ENCODE results near the gene DARS1.

Gene DARS1

DNA sequence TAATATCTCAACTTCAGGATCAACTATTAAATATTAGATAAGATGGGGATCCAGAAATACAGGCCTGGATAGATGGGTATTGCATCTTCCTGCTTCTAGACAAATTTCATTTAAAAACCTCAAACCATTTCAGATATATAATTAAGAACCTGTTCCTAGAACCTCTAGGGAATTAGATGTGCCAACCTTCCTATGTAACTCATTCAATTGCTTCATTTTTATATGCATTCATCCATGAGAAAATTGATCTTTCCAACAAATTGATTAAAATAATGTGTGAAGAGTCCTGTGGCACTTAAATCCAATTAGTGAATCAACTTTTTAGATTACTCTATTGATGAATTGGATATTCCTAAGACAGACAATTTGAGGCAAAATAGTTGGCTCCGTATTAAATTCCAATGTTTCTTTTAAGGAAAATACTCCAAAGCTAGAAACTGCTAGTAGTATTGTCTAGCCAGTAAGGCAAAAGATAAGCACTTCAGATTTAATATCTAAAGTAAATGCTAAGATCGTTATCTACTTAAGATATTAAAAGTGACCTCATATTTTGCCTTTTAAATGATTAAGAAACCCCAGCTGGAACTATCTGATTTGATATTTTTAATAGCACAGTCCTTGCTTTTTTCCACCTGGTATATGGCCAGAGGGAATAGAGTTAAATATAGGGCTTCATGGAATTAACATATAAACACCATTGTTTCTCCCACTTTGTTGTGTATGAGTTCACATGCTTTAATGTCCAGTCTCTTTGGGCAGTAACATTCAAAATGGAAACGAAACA, 35.8 kb downstream of the DARS1 start:
- H3K36me3 ChIP-seq (ENCODE audit: insufficient read depth, low read length): peaks cover 20% of the 10 kb centered on the region; the same call in 1 of the 2 replicates
- peaks cover 10% of the 10 kb centered on the region for H3K4me1 ChIP-seq (ENCODE audit: insufficient read depth, low read length, poor library complexity, severe bottlenecking)
- H3F3A ChIP-seq (ENCODE audit: low read depth): 0 out of 2 replicates have a peak, but pooled peaks cover 3% of the 10 kb centered on the region
- no peaks in the 10 kb centered on the region for H3K27me3 ChIP-seq (ENCODE audit: insufficient read depth, low read length, poor library complexity, severe bottlenecking)
- H2AFZ ChIP-seq (ENCODE audit: low read length): no peak overlapping the region
- H3K79me2 ChIP-seq (ENCODE audit: insufficient read depth, low read length): peaks cover 95% of the 10 kb centered on the region
- peak overlapping the region; percentile 29 for H3K9ac ChIP-seq (ENCODE audit: low read depth, low read length, poor library complexity, severe bottlenecking)
- peaks cover 15% of the 10 kb centered on the region for H4K20me1 ChIP-seq (ENCODE audit: insufficient read depth, low read length, poor library complexity, severe bottlenecking)
- TF ChIP-seq, protein P1, sequence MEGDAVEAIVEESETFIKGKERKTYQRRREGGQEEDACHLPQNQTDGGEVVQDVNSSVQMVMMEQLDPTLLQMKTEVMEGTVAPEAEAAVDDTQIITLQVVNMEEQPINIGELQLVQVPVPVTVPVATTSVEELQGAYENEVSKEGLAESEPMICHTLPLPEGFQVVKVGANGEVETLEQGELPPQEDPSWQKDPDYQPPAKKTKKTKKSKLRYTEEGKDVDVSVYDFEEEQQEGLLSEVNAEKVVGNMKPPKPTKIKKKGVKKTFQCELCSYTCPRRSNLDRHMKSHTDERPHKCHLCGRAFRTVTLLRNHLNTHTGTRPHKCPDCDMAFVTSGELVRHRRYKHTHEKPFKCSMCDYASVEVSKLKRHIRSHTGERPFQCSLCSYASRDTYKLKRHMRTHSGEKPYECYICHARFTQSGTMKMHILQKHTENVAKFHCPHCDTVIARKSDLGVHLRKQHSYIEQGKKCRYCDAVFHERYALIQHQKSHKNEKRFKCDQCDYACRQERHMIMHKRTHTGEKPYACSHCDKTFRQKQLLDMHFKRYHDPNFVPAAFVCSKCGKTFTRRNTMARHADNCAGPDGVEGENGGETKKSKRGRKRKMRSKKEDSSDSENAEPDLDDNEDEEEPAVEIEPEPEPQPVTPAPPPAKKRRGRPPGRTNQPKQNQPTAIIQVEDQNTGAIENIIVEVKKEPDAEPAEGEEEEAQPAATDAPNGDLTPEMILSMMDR (conservative IDR thresholded peaks at IDR 0.05; ENCODE audit: low read length): no peak
- TF ChIP-seq EZH2phosphoT487 (IDR thresholded peaks at IDR 0.05; ENCODE audit: borderline replicate concordance): no peak
- no peak overlapping the region for H3K4me3 ChIP-seq (ENCODE audit: low read length, poor library complexity, severe bottlenecking)
- no peaks in the 10 kb centered on the region for H3K9me3 ChIP-seq (ENCODE audit: insufficient read depth, low read depth, low read length)
- no peaks in the 10 kb centered on the region for H3K9me2 ChIP-seq (replicated peaks; ENCODE audit: low read depth, low read length)
- H3K4me2 ChIP-seq (ENCODE audit: low read depth, low read length, poor library complexity, severe bottlenecking): no peak overlapping the region

DNA sequence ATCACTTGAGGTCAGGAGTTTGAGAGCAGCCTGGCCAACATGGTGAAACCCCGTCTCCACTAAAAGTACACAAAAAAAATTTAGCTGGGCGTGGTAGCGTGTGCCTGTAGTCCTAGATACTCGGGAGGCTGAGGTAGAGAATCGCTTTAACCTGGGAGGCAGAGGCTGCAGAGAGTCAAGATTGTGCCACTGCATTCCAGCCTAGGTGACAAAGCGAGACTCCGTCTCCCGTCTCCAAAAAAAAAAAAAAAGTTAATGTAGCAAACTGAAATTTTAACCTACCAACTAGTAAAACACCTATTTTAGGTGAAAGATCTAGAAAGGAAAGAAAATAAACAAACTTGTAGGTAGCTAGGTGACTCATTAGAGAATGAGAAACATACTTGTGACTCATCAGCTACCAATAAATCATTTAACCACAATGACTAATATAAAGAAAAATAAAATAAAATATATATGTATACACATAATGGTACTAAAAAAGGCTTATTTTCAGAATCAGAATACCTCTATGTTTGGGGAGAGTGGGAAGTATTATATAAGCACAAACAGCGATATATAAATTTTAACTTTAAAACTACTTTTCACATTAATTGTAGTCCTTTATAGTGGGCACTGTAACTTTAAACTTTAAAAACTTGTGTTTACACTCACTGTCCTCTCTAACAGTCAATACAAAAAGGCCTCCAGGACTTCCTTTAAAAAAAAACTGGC, 36.6 kb downstream of the DARS1 start:
- peaks cover 23% of the 10 kb centered on the region for H3K36me3 ChIP-seq (ENCODE audit: insufficient read depth, low read length)
- 0 out of 2 replicates have a peak, but pooled peaks cover 3% of the 10 kb centered on the region for H3F3A ChIP-seq (ENCODE audit: low read depth)
- peaks cover 15% of the 10 kb centered on the region for H4K20me1 ChIP-seq (ENCODE audit: insufficient read depth, low read length, poor library complexity, severe bottlenecking)
- H3K9ac ChIP-seq (ENCODE audit: low read depth, low read length, poor library complexity, severe bottlenecking): no peak overlapping the region
- H3K4me3 ChIP-seq (ENCODE audit: low read length, poor library complexity, severe bottlenecking): no peak overlapping the region
- H3K79me2 ChIP-seq (ENCODE audit: insufficient read depth, low read length): peaks cover 94% of the 10 kb centered on the region
- no peaks in the 10 kb centered on the region for H3K9me2 ChIP-seq (replicated peaks; ENCODE audit: low read depth, low read length)
- TF ChIP-seq, protein P1 (conservative IDR thresholded peaks at IDR 0.05; ENCODE audit: low read length): no peak
- no peak for TF ChIP-seq EZH2phosphoT487 (IDR thresholded peaks at IDR 0.05; ENCODE audit: borderline replicate concordance)
- no peak overlapping the region for H3K4me2 ChIP-seq (ENCODE audit: low read depth, low read length, poor library complexity, severe bottlenecking)
- H3K9me3 ChIP-seq (ENCODE audit: insufficient read depth, low read depth, low read length): no peaks in the 10 kb centered on the region
- peaks cover 10% of the 10 kb centered on the region for H3K4me1 ChIP-seq (ENCODE audit: insufficient read depth, low read length, poor library complexity, severe bottlenecking)
- no peak overlapping the region for H2AFZ ChIP-seq (ENCODE audit: low read length)
- no peaks in the 10 kb centered on the region for H3K27me3 ChIP-seq (ENCODE audit: insufficient read depth, low read length, poor library complexity, severe bottlenecking)

DNA sequence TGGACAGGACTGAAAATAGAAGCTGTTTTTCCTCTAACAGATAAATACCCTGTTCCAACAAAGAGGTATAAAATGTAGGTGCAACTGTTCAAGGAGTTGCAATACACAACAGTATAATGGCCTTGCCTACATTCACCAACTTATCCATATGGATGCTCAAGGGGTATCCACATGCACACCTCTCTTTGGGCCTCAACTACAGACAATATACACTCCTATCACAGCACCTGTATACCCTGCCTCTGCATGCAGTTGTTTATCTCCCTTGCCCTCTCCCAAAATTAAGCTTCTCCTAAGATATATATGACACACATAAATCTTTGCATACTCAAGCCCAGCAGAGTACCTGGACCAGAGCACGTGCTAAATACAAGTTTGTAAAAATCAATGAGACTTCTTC, 37.3 kb downstream of the DARS1 start:
- Histone ChIP-seq H3K27me3 (ENCODE audit: insufficient read depth, low read length, poor library complexity, severe bottlenecking) (no peaks in the 10 kb centered on the region), H3K4me3 (ENCODE audit: low read length, poor library complexity, severe bottlenecking) (no peak overlapping the region), H3K4me2 (ENCODE audit: low read depth, low read length, poor library complexity, severe bottlenecking) (no peak overlapping the region), H3K36me3 (ENCODE audit: insufficient read depth, low read length) (peaks cover 28% of the 10 kb centered on the region), H3K9me3 (ENCODE audit: insufficient read depth, low read depth, low read length) (no peaks in the 10 kb centered on the region), H3F3A (ENCODE audit: low read depth) (0 out of 2 replicates have a peak, but pooled peaks cover 3% of the 10 kb centered on the region), H3K4me1 (ENCODE audit: insufficient read depth, low read length, poor library complexity, severe bottlenecking) (peaks cover 10% of the 10 kb centered on the region), H3K79me2 (ENCODE audit: insufficient read depth, low read length) (peaks cover 95% of the 10 kb centered on the region), H2AFZ (ENCODE audit: low read length) (no peak overlapping the region), H4K20me1 (ENCODE audit: insufficient read depth, low read length, poor library complexity, severe bottlenecking) (peaks cover 15% of the 10 kb centered on the region), H3K9me2 (replicated peaks; ENCODE audit: low read depth, low read length) (no peaks in the 10 kb centered on the region), H3K9ac (ENCODE audit: low read depth, low read length, poor library complexity, severe bottlenecking) (no peak overlapping the region)
- TF ChIP-seq, protein P1 (conservative IDR thresholded peaks at IDR 0.05; ENCODE audit: low read length): no peak
- TF ChIP-seq EZH2phosphoT487 (IDR thresholded peaks at IDR 0.05; ENCODE audit: borderline replicate concordance): no peak
